Stimulated activated CD4-positive, alpha-beta T cell treated with anti-CD3 and anti-CD28 coated beads, Interleukin-12 subunit alpha, Interleukin-12 subunit beta, amount 100 ng/mL, for 4 hours (primary cell): Measurements from ENCODE around the gene DDAH1.
"Not testable (repeated sequence)": the region's sequence is repeated elsewhere in the genome, so short reads cannot be mapped to it uniquely, and the experiment has no call there.

ENCODE experiments used
- DNase-seq: peaks from one replicate; pipeline ENCODE4 v3.0.0-alpha.2; 2020

DDAH1 gene

DNA sequence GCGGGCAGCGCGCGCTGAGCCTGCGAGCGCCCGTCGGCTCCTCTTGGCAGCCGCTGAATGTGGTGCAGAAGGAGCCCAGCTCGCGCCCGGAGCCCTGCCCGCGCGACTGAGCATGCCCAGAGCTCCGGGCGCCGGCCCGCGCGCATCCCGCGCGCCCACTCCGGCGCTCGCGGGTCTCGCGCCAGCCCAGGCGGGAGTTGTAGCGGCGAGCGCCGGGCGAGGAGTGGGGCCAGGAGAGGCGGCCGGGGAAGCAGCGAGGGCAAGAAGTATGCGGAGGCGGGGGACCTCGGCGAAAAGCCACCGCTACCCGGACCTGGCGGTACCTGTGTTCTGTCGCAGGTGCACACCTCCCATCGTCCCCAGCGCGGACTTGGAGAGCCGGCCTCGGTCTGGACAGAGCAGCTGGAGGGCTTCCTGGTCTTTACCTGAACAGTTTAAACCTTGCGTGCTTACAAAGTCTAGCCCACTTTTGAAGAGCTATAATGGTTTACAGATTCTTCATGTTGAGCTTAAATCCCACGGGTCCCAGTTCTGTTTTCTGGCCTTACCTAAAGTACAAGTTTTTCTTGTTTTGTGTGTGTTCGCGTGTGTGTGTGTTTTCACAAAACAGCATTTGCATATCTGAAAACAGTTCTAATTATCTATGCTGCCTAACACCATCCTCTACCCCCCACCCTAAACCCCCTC, at the start of gene DDAH1:
DDAH1 (minus strand) TSS at position 61 of the 687 bp plus-strand sequence. CDS start 114 bp downstream, outside the sequence.
- peak; percentile 4 for DNase-seq

DNA sequence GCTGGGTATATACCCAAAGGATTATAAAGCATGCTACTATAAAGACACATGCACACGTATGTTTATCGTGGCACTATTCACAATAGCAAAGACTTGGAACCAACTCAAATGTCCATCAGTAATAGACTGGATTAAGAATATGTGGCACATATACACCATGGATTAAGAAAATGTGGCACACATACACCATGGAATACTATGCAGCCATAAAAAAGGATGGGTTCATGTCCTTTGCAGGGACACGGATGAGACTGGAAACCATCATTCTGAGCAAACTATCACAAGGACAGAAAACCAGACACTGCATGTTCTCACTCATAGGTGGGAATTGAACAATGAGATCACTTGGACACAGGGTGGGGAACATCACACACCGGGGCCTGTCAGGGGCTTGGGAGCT, 49.0 kb upstream of the DDAH1 start:
- not testable (repeated sequence) for DNase-seq

DNA sequence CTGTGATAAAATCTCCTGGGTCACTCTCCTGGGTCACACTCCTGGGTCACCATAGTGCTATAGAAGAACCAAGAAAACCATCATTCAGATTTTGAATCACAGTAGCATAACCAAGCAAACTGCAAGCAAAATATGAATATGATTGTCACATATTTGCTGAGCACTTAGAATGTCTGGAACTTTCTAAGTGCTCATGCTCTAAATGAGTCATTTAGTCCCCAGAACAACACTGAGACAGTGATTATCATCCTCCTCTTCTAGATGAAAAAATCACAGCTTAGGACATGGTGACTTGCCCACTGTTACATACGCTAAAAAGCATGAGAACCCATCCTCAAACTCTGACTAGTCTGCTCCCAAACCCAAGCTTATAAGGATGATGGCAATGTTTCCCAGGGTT, 39.5 kb upstream of the DDAH1 start:
- no peak for DNase-seq

- no peak for DNase-seq
Measured at GRCh38 chr1:85502625-85503083, 37.7 kb upstream of the DDAH1 start.

- no peak for DNase-seq
Measured at GRCh38 chr1:85502171-85502570, 37.2 kb upstream of the DDAH1 start.

DNA sequence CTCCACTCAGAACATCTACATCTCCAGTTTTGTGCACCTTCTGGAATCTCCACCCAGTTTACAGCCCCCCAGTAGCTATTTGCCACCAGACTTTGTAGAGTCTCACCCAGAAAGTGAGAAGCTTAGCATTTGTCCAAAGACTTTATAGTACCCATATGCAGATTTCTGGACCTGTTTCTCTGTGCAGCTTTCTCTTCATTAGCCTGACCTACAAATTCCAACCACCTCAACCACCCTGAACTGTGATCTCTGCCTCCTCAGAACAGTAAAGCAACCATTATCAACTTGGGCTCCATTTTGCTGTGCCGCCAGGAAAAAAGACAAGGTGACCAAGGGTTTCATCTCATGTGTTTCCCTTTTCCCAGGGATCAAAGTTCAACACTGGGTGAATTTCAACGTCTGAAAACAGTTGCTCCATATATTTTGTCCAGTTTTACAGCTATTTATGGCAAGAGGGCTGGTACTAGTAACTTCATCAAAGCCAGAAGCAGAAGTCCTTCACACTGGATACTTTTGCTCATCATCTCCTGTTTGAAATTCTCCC, 36.5 kb upstream of the DDAH1 start:
- no peak for DNase-seq

DNA sequence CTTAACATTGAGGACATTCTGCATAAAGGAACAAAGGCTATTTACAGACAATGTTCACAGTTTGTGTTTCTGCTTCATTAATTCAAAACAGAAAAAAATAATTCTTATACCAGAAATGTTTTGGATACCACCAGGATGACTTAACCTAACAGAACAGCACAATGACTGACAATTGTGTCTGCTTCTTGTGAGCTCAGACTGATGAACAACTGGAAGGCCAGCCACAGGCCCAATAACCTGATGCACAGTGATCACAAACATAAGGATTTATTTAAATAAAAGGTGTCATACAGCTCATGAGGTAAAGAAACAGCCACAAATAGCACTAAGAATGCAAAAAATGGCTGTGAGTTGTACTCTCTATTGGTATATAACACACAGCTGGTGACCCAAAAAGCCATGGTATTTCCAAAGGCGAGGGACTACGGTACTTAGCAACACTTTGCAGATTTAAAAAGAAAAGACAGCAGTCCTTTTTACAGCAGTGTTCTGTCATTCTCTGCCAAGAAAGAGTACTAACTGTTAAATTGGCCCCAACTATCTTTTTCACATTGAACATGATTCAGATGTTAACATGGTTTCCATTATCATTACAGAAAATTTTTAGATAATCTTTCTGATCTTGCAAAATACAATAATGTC, 32.1 kb upstream of the DDAH1 start:
- DNase-seq = no peak

GRCh38 chr1:85495556-85495955, 30.6 kb upstream of the DDAH1 start:
- DNase-seq = no peak

- no peak for DNase-seq
Measured at GRCh38 chr1:85494904-85495266, 29.9 kb upstream of the DDAH1 start.

- no peak for DNase-seq
Measured at GRCh38 chr1:85494074-85494903, 29.3 kb upstream of the DDAH1 start.

DNA sequence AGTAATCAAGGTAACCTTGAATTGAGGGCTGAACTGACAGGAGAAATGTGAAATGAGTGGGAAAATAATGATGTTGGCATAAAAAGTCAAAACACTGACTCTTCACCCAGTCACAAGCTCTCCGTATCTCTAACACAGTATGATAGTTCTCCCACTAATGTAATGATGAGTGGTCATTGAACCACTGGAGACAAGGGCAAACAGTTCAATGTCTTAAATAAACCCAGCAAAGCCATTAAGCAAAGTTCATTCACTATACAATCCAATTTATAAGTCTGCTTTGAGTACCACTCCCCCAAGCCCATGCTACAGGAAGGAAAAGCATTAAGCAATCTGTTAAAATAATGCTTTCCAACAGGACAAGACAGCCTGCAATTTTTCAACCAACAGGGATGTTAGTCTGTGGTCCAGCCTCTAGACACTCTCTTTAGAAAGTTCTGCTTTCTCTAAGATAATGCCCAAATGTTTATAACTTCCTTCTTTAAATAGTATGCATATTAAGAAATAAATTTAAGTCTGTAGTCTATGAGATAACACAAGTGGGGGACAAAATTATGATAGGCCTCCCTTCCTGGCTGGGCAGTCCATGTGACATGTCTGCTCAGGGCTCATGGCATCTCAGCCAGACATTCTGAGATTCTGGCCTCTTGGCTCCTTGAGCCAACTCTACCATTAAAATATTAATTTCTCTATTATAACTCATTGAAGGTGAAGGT, 25.5 kb upstream of the DDAH1 start:
- no peak for DNase-seq

DNA sequence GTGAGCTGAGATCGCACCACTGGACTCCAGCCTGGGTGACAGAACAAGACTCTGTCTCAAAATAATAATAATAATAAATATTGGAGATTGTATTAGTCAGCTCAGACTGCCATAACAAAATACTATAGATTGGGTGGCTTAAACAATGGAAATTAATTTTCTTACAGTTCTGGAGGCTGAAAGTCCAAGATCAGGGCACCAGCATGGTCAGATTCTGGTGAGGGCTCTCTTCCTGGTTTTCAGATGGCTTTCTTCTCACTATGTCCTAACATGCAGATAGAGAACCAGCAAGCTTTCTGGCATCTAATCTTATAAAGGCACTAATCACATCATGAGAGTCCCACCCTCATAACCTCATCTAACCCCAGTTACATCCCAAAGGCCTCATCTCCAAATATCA, 23.2 kb upstream of the DDAH1 start:
- DNase-seq = no peak

- no peak for DNase-seq
Measured at GRCh38 chr1:85485516-85485915, 20.6 kb upstream of the DDAH1 start.

- DNase-seq = no peak
Measured at GRCh38 chr1:85484716-85485115, 19.8 kb upstream of the DDAH1 start.

DNA sequence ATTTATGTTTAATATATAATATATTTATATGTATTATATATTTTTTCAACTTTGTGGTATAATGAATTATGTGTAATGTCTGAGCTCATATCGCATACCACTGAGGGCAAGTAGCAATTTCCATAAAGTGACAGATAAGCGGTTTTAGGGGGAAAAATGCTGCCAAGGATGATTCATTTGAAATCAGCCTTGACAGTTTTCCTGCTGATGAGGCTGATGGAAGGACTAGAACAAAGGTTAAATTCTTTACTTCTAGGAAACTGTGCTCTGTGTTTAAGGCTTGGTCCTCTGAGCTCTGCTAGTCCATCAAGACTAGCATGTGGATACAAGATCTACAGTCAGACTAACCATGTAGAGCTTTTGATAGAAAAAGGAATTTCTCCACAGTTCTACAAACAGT, 19.3 kb upstream of the DDAH1 start:
- DNase-seq = no peak

DNA sequence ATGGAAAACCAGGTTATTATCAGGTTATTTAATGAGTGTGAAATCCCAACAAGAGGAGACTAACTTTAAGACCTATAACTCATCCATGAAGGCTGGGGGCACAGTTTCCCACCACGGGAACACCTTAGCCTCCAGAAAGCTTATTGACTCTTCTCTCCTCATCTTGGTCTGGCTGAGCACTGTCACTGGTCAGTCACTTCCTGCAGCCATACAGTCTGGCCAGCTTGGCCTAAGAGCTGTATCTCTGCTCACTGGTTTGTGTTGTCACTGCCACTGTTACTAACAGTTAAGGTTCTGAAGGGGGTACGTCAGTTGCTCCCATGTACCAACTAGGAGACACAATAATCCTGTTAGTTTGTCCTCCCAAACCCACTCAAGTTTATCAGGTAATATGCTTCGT, 16.7 kb upstream of the DDAH1 start:
- no peak for DNase-seq

DNA sequence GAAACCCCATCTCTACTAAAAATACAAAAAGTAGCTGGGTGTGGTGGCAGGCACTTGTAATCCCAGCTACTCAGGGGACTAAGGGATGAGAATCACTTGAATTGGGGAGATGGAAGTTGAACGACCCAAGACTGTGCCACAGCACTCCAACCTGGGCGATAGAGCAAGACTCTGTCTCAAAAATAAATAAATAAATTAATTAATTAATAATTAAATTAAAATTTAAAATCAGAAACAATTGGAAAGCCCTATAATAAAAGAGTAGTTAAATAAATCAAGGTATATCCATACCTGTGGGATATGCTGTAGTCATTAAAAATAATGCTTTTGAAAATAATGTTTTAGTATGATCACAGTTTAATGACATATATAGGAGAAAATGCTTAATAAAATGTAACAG, 15.6 kb upstream of the DDAH1 start:
- no peak for DNase-seq

DNA sequence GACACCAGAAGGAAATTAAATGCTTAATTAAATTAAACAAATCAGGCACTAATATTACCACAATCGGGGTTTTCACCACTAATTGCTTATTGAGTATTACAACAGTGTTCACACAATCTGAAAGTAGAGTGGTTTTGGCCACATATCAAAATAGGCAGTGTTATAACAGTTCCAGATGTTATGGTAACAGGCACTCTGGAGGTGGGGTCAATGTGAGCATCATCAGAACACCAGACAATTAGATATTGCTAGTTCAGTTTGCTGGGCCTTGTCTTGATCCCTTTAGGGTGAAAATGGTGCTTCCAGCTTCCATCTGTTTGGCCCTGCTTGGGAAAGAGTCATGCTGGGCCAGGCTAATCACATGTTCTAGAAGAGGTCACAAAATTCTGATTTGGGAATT, 14.5 kb upstream of the DDAH1 start:
- no peak for DNase-seq

DNA sequence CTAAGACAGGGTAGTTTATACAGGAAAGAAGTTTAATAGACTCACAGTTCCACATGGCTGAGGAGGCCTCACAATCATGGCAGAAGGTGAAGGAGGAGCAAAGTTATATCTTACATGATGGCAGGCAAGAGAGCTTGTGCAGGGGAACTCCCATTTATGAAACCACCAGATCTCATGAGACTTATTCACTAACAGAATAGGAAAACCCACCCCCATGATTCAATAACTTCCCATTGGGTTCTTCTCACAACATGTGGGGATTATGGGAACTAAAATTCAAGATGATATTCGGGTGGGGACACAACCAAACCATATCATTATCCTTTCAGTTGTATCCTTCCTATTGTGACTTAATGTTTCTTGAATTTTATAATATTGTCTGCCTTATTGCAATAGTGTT, 13.4 kb upstream of the DDAH1 start:
- no peak for DNase-seq

- no peak for DNase-seq
Measured at GRCh38 chr1:85475055-85475454, 10.1 kb upstream of the DDAH1 start.

DNA sequence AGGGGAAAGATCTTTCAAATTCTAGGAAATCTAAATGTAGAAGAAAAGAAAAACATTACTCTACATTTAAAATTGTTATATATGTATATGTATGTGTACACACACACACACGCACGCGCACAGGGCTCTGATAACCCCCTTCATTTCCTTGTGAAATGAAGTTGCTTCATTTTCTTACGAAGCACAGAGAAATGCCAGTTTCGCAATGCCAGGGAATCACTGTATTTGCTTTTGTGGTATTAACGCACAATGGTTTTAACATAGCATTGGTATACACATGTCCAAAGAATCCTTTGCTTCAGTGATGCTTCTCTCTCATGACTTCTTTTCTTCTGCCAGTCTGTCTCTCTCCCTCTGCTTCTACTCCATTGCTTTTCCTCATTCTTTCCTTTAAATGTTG, 8.4 kb upstream of the DDAH1 start:
- DNase-seq = no peak

DNA sequence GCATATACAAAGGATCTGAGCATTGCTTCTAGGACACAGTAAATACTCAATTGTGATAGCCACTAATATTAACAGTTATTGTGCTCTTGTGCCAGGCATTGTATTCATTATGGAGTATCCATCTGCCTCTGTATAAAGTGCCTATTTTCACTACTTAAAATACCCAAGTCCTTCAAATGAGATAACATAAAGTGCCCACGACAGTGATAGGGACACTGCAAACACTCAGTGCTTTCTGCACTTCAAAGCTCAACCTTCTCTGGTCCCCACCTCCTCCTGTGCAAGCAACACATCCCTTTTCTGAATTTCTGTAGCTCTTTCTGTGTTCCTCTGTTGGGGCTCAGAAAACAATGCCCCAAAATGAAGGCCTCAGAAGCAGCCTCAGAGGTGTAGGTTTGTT, 6.6 kb upstream of the DDAH1 start:
- no peak for DNase-seq

GRCh38 chr1:85470130-85470529, 5.2 kb upstream of the DDAH1 start:
- DNase-seq = not testable (repeated sequence)
